ENCODE data around the gene LRRC53.

DNA sequence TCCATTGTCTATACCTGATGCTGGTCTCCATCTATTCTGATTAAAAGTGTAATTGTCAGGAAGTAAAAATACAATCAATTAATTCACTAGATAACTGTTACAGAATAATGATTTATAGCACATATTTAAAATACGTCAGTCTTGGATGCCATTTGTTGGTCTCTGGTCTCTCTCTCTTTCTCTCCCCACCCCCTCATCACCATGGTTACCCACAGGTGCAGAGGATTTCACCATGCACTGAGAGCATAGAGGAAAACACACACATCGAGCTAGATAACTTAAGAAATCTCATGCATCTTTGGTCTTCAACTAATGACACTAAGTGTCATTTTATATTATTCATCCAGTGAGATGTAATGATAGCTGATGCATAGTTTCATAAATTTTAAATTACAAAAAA is 33.4 kb downstream of the LRRC53 start:
- TF ChIP-seq EZH2 (IDR thresholded peaks at IDR 0.05; ENCODE audit: low read depth, low read length, severe bottlenecking) (no peak), POLR2A (IDR thresholded peaks at IDR 0.05; ENCODE audit: control extremely low read depth in 1 of 2, low read depth in 2 of 2, low read length in 2 of 2) (no peak)
- TF ChIP-seq, protein P1, sequence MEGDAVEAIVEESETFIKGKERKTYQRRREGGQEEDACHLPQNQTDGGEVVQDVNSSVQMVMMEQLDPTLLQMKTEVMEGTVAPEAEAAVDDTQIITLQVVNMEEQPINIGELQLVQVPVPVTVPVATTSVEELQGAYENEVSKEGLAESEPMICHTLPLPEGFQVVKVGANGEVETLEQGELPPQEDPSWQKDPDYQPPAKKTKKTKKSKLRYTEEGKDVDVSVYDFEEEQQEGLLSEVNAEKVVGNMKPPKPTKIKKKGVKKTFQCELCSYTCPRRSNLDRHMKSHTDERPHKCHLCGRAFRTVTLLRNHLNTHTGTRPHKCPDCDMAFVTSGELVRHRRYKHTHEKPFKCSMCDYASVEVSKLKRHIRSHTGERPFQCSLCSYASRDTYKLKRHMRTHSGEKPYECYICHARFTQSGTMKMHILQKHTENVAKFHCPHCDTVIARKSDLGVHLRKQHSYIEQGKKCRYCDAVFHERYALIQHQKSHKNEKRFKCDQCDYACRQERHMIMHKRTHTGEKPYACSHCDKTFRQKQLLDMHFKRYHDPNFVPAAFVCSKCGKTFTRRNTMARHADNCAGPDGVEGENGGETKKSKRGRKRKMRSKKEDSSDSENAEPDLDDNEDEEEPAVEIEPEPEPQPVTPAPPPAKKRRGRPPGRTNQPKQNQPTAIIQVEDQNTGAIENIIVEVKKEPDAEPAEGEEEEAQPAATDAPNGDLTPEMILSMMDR (IDR thresholded peaks at IDR 0.05; ENCODE audit: control extremely low read depth in 1 of 3, insufficient read depth in 1 of 3, low read depth in 1 of 3, low read length in 3 of 3): no peak

All from H1 (cell line).